C4-2B (cell line): ENCODE measurements around the gene TTC28.

Source experiments
- H3K27ac ChIP-seq: fragments of 450-650 bp; 2 replicates; pipeline ENCODE4 v1.5.1; 2017
- ZFX ChIP-seq: fragments of 450-650 bp; IDR thresholded peaks from 2 replicates; pipeline ENCODE4 v1.6.1; 2017
- TF ChIP-seq, protein P1 (sequence below): fragments of 450-650 bp; conservative IDR thresholded peaks from 2 replicates; pipeline ENCODE4 v1.5.1; 2017; ENCODE audit warnings: mild to moderate bottlenecking

TTC28 gene

DNA sequence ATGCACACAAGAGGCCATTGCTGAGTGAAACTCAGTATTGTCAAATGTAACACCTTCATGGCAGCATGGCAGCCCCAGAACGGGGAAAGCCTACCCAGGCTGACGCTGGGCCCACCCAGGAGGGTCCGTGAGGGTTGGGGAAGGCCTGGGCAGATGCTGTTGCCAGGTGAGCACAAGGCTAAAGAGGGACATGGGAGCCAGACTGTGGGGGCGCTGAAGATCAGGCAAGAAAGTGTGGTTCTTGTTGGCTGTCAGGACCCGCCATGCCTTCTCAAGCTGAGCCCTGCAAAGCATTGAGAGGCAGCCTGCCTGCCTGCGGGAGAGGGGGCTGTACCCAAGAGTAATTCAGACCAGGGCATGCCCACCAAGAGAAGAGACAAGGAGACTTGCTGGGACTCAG, 675.6 kb downstream of the TTC28 start:
- TF ChIP-seq ZFX, result no peak
- TF ChIP-seq, protein P1, sequence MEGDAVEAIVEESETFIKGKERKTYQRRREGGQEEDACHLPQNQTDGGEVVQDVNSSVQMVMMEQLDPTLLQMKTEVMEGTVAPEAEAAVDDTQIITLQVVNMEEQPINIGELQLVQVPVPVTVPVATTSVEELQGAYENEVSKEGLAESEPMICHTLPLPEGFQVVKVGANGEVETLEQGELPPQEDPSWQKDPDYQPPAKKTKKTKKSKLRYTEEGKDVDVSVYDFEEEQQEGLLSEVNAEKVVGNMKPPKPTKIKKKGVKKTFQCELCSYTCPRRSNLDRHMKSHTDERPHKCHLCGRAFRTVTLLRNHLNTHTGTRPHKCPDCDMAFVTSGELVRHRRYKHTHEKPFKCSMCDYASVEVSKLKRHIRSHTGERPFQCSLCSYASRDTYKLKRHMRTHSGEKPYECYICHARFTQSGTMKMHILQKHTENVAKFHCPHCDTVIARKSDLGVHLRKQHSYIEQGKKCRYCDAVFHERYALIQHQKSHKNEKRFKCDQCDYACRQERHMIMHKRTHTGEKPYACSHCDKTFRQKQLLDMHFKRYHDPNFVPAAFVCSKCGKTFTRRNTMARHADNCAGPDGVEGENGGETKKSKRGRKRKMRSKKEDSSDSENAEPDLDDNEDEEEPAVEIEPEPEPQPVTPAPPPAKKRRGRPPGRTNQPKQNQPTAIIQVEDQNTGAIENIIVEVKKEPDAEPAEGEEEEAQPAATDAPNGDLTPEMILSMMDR, result no peak

DNA sequence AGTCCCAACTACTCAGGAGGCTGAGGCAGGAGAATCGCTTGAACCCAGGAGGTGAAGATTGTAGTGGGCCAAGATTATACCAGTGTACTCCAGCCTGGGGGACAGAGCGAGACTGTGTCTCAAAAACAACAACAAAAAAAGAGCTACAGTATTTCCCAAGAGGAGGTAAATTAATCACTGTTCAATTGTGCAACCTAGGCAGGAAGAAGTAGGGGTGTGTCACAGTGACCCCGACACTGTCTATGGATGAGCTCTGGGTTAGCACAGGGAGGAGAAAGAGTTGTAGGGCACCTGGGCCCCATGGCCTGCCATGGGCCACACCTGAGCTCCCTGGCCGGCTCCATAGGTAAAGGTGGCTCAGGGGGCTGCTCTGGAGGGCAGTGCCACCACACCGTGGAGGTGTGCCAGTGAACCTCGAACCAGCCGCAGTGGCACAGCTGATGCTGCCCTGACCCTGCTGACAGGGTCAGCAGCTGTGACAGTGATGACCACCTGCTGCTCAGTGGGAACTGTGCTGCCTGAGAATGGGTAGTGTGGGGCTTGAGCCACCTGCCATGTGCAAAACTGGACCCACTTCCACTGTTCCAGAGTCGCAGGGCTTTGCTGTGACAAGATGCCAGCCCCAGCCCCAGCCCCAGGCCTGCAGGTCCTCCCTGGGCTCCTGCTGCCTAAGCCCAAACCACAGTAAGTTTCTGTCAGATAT, 676.6 kb downstream of the TTC28 start:
- no peak overlapping the region for H3K27ac ChIP-seq
- no peak for TF ChIP-seq ZFX
- TF ChIP-seq, protein P1, result no peak

More for the DNA sequence above, 675.6 kb downstream of the TTC28 start:
- no peak overlapping the region for H3K27ac ChIP-seq

DNA sequence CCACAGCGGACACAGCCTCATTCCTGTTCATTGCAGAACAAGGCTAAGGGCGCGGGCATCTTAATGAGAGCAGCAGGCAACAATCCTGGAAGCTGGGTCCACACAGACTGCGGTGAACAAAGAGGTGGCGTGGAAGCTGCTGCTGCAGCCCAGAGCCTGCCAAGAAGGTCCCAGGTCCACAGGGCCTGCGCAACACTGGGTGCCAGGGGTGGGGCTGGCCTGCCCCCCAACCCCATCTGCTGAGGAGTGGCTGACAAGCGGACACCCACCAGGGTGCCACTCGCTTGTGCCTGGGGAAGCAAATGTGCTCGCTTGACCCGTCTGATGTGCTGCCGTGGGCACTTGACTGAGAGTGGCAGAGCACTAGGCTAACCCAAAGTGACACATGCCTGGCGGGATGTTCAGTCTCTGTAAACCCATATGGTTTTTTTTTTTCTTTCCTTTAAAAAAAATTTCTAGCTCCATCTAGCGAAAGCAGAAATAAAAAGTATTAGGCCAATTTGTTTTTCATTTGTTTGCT, 677.4 kb downstream of the TTC28 start:
- TF ChIP-seq, protein P1, result no peak
- no peak for TF ChIP-seq ZFX
- no peak overlapping the region for H3K27ac ChIP-seq

DNA sequence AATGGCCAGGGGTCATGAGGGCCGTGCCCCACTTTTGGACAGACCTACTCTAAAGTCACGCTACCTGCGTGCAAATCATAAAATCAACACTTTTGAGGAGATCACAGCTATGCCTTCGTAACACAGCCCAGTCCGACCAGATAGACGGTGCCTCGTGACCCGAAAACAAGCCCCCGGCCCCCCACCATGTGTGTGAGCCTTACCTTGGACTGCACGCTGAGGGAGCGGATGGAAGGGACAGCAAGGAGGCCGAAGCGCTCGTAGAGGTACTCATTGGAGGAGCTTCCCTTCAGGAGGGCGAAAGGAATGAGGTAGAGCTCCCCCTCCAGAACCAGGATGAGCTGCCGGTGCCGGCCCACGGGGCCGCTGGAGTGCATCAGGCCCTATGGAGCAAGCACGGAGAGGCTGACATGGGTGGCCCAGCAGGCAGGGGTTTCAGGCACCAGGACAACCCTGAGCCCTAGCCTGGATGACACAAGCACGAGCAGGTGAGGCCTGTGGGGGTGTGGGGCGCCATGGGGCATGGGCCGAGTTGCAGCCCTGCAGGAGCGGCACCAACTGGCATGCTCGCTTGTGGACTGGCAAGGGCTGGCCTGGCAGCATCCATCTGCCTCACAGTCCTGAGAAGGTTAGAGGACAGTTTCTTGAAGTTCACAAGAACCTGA, 678.3 kb downstream of the TTC28 start:
- H3K27ac ChIP-seq, result no peak overlapping the region
- TF ChIP-seq ZFX, result no peak
- TF ChIP-seq, protein P1, result no peak

DNA sequence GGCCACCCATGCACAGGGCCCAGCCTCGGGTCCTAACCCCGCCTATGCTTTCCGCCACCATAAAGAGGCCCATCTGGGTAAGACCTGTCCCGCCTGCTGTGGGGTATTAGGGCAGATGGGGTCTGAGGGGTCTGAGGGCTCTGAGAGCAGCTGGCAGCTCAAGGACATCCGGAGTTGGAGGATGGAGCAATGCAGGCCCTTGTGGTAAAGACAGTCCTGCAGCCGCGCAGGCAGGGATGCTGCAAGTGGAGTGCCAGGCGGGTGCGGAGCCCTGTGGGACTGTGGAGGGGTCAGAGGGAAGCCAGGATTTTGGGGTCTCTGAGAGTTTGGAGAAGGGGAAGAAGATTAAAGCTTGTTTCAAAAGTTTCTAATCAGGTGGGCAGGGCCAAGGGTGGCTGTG, 679.3 kb downstream of the TTC28 start:
- no peak overlapping the region for H3K27ac ChIP-seq
- TF ChIP-seq, protein P1, result no peak

DNA sequence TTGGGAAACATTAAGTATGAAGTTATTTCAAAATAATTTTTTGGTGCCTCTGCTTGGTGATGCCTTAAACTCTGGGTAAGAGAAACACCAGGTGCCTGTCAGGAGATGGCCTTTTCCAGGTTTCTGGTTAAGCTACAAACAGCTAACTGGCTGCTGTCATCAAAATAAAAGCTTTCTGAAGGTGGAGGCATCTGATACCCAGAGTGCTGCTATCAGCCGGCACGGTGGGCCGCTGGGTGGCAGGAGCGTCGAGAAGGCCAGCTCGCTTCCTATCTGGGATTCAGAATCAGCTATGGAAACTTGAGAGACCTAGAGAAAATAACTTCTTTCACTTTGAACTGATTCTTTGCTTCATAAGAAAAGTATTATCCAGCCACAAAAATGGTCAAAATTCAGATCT, 679.8 kb downstream of the TTC28 start:
- TF ChIP-seq ZFX, result no peak
- TF ChIP-seq, protein P1, result no peak

More for the DNA sequence above, 679.8 kb downstream of the TTC28 start:
- no peak overlapping the region for H3K27ac ChIP-seq
